ENCODE measurements around the gene TP53BP2. TPM values are rescaled to one million over a fixed set of nuclear protein-coding genes. Genes with fewer than 3 reads are reported as not detected.
"Not testable (repeated sequence)": the region's sequence is repeated elsewhere in the genome, so short reads cannot be mapped to it uniquely, and the experiment has no call there.

The TP53BP2 gene
- total and polyA plus RNA-seq, 2 donors (not counting 3 experiments of a cell fraction or from before 2014, with no cell fraction given): 21.9 to 51.9 TPM

GRCh38 chr1:223870617-223871574 lies 25.1 kb upstream of the TP53BP2 start:
- TF ChIP-seq, protein P1, sequence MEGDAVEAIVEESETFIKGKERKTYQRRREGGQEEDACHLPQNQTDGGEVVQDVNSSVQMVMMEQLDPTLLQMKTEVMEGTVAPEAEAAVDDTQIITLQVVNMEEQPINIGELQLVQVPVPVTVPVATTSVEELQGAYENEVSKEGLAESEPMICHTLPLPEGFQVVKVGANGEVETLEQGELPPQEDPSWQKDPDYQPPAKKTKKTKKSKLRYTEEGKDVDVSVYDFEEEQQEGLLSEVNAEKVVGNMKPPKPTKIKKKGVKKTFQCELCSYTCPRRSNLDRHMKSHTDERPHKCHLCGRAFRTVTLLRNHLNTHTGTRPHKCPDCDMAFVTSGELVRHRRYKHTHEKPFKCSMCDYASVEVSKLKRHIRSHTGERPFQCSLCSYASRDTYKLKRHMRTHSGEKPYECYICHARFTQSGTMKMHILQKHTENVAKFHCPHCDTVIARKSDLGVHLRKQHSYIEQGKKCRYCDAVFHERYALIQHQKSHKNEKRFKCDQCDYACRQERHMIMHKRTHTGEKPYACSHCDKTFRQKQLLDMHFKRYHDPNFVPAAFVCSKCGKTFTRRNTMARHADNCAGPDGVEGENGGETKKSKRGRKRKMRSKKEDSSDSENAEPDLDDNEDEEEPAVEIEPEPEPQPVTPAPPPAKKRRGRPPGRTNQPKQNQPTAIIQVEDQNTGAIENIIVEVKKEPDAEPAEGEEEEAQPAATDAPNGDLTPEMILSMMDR (IDR thresholded peaks at IDR 0.05; ENCODE audit: extremely low read depth in 1 of 2, insufficient read depth in 1 of 2, low read depth in 1 of 2, low read length in 2 of 2): no peak
- TF ChIP-seq POLR2AphosphoS5 (IDR thresholded peaks at IDR 0.05; ENCODE audit: insufficient read depth, low read depth, low read length): no peak
- no peak for TF ChIP-seq MYC (IDR thresholded peaks at IDR 0.05; ENCODE audit: low read depth, low read length)
- no peak for TF ChIP-seq POLR2A (IDR thresholded peaks at IDR 0.05; ENCODE audit: low read depth, low read length)
- no peak for TF ChIP-seq EZH2 (IDR thresholded peaks at IDR 0.05; ENCODE audit: borderline replicate concordance, low read depth, low read length, severe bottlenecking)
- no peak for TF ChIP-seq GATA2 (IDR thresholded peaks at IDR 0.05; ENCODE audit: insufficient read depth, insufficient read length, low read depth, low read length)
- no peak for TF ChIP-seq JUN (IDR thresholded peaks at IDR 0.05; ENCODE audit: borderline replicate concordance, insufficient read depth, insufficient read length, low read depth)
- TF ChIP-seq FOS (IDR thresholded peaks at IDR 0.05; ENCODE audit: borderline replicate concordance, insufficient read depth, low read length): no peak
- TF ChIP-seq MAX (IDR thresholded peaks at IDR 0.05; ENCODE audit: insufficient read depth, insufficient read length): no peak
- ChIA-PET CTCF (no interaction called here), POLR2A (no interaction called here)
- DNase-seq (ENCODE audit: low read depth, low spot score) (no peak), FAIRE-seq (no peak)
- Histone ChIP-seq H2AFZ (ENCODE audit: low read depth, low read length) (no peak overlapping the region), H3K79me2 (ENCODE audit: control insufficient read depth, insufficient read depth, low read length) (no peaks in the 10 kb centered on the region), H3K9me3 (replicated peaks; ENCODE audit: control insufficient read depth, insufficient read depth, low read length) (no peaks in the 10 kb centered on the region), H3K4me1 (ENCODE audit: control insufficient read depth, extremely low read depth, insufficient read depth, low read length) (no peaks in the 10 kb centered on the region), H3K9ac (replicated peaks; ENCODE audit: extremely low read depth, insufficient read depth, low read length) (no peak overlapping the region), H3K27ac (ENCODE audit: insufficient read depth, low read depth, low read length) (no peak overlapping the region), H3K9me1 (replicated peaks; ENCODE audit: control insufficient read depth, extremely low read depth, insufficient read depth, low read length) (no peaks in the 10 kb centered on the region), H3K27me3 (ENCODE audit: control insufficient read depth in 2 of 2, insufficient read depth in 2 of 2, low read length in 2 of 2) (peaks cover 3 to 8% of the 10 kb centered on the region in 2 experiments), H3K4me3 (replicated peaks in 1 of 3; ENCODE audit: insufficient read depth in 1 of 3, low read depth in 1 of 3, low read length in 3 of 3) (no peak overlapping the region), H3K4me2 (ENCODE audit: insufficient read depth, low read length) (no peak overlapping the region), H3K36me3 (ENCODE audit: control insufficient read depth in 2 of 2, extremely low read depth in 1 of 2, insufficient read depth in 2 of 2, low read length in 2 of 2) (no peaks in the 10 kb centered on the region), H4K20me1 (replicated peaks; ENCODE audit: control insufficient read depth, extremely low read depth, insufficient read depth, low read length) (no peaks in the 10 kb centered on the region)
- no TSS peak for BruUV-seq (replicated peaks)
- intact Hi-C loops (cut with micrococcal nuclease): no loop called here
- dilution Hi-C loops (cut with MboI; ENCODE audit: extremely low pct_ligation_motif_present, low sequenced_read_pairs): no loop called here

- H3K27ac ChIP-seq (ENCODE audit: insufficient read depth, low read depth, low read length); BruUV-seq (replicated peaks); POLR2A ChIA-PET; H3K36me3 ChIP-seq (ENCODE audit: control insufficient read depth in 2 of 2, extremely low read depth in 1 of 2, insufficient read depth in 2 of 2, low read length in 2 of 2); H3K9me1 ChIP-seq (replicated peaks; ENCODE audit: control insufficient read depth, extremely low read depth, insufficient read depth, low read length); FAIRE-seq; H3K4me1 ChIP-seq (ENCODE audit: control insufficient read depth, extremely low read depth, insufficient read depth, low read length); dilution Hi-C loops (cut with MboI; ENCODE audit: extremely low pct_ligation_motif_present, low sequenced_read_pairs); DNase-seq (ENCODE audit: low read depth, low spot score); H2AFZ ChIP-seq (ENCODE audit: low read depth, low read length); H3K9me3 ChIP-seq (replicated peaks; ENCODE audit: control insufficient read depth, insufficient read depth, low read length); CTCF ChIA-PET; H4K20me1 ChIP-seq (replicated peaks; ENCODE audit: control insufficient read depth, extremely low read depth, insufficient read depth, low read length); H3K79me2 ChIP-seq (ENCODE audit: control insufficient read depth, insufficient read depth, low read length); H3K4me3 ChIP-seq (replicated peaks in 1 of 3; ENCODE audit: insufficient read depth in 1 of 3, low read depth in 1 of 3, low read length in 3 of 3); intact Hi-C loops (cut with micrococcal nuclease); H3K9ac ChIP-seq (replicated peaks; ENCODE audit: extremely low read depth, insufficient read depth, low read length); H3K4me2 ChIP-seq (ENCODE audit: insufficient read depth, low read length): not testable (repeated sequence)
- peaks cover 4 to 13% of the 10 kb centered on the region in 2 experiments for H3K27me3 ChIP-seq (ENCODE audit: control insufficient read depth in 2 of 2, insufficient read depth in 2 of 2, low read length in 2 of 2)
These were observed 19.0 kb upstream of the TP53BP2 start for GRCh38 chr1:223864599-223865368.
